GM10248 (cell line): ENCODE data around the gene SLC39A6.
"Not testable (repeated sequence)": the region's sequence is repeated elsewhere in the genome, so short reads cannot be mapped to it uniquely, and the experiment has no call there.

Source experiments
- CTCF ChIA-PET: fragments of 300-600 bp; sonication (Branson Sonifier 250); formaldehyde crosslinking; extraction: SDS; loops from one replicate; lab custom pipeline; 2021; ENCODE audit warnings: antibody characterized with exemption; lab: Yijun Ruan, JAX
- POLR2A ChIA-PET: fragments of 350-650 bp; sonication (Branson Sonifier 250); formaldehyde crosslinking; extraction: SDS; loops from one replicate; lab custom pipeline; 2020; ENCODE audit warnings: antibody characterized with exemption; lab: Yijun Ruan, JAX
- DNase-seq: peaks from one replicate; pipeline ENCODE4 v3.0.0; 2012; ENCODE audit errors: extremely low spot score
- TF ChIP-seq, protein P1 (sequence below): IDR thresholded peaks from 2 replicates; pipeline ENCODE4 v1.5.1; 2012; ENCODE audit warnings: mild to moderate bottlenecking, low read depth; ENCODE audit errors: extremely low read depth, missing control alignments, control extremely low read depth

The SLC39A6 gene

DNA sequence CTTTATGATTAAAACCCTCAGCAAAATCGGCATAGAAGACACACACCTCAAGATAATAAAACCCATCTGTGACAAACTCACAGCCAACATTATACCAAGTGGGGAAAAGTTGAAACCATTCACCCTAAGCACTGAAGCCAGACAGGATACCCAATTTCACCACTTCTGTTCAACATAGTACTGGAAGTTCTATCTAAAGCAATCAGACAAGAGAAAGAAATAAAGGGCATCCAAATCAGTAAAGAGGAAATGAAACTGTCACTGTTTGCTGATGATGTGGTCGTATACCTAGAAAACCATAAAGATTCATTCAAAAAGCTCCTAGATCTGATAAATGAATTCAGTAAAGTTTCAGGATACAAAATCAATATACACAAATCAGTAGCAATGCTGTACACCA, 45.4 kb downstream of the SLC39A6 start:
- DNase-seq, result no peak

DNA sequence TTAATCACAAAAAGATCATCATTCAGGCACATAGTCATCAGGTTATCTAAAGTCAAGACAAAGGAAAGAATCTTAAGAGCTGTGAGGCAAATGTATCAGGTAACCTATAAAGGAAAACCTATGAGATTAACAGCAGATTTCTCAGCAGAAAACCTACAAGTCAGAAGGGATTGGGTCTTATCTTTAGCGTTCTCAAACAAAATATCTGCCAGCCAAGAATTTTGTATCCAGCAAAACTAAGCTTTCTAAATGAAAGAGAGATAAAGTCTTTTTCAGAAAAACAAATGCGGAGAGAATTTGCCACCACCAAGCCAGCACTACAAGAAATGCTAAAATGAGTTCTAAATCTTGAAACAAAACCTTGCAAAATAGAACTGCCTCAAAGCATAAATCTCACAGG, 48.0 kb downstream of the SLC39A6 start:
- CTCF ChIA-PET, result interaction anchor here (1.2 to 1.8 kb wide), 2 partner anchors 14 to 18 kb away, joined by 4 to 11 read pairs; no protein-coding TSS in a partner anchor

More for the DNA sequence above, 45.4 kb downstream of the SLC39A6 start:
- ChIA-PET POLR2A (no interaction called here), CTCF (no interaction called here)
- TF ChIP-seq, protein P1, sequence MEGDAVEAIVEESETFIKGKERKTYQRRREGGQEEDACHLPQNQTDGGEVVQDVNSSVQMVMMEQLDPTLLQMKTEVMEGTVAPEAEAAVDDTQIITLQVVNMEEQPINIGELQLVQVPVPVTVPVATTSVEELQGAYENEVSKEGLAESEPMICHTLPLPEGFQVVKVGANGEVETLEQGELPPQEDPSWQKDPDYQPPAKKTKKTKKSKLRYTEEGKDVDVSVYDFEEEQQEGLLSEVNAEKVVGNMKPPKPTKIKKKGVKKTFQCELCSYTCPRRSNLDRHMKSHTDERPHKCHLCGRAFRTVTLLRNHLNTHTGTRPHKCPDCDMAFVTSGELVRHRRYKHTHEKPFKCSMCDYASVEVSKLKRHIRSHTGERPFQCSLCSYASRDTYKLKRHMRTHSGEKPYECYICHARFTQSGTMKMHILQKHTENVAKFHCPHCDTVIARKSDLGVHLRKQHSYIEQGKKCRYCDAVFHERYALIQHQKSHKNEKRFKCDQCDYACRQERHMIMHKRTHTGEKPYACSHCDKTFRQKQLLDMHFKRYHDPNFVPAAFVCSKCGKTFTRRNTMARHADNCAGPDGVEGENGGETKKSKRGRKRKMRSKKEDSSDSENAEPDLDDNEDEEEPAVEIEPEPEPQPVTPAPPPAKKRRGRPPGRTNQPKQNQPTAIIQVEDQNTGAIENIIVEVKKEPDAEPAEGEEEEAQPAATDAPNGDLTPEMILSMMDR, result no peak

GRCh38 chr18:36078751-36079529, 50.2 kb downstream of the SLC39A6 start:
- POLR2A ChIA-PET, result no interaction called here
- CTCF ChIA-PET, result interaction anchor here (1.2 to 1.8 kb wide), 2 partner anchors 13 to 17 kb away, joined by 3 to 11 read pairs; no protein-coding TSS in a partner anchor
- TF ChIP-seq, protein P1, result no peak
- DNase-seq, result no peak

More for the DNA sequence above, 48.0 kb downstream of the SLC39A6 start:
- DNase-seq, POLR2A ChIA-PET: not testable (repeated sequence)

- POLR2A ChIA-PET, CTCF ChIA-PET, DNase-seq: not testable (repeated sequence)
Measured at GRCh38 chr18:36077764-36078163, 51.4 kb downstream of the SLC39A6 start.

GRCh38 chr18:36075862-36076587, 53.1 kb downstream of the SLC39A6 start:
- CTCF ChIA-PET, result interaction anchor here (1.3 kb wide), 1 partner anchor 20 kb away, joined by 3 read pairs; no protein-coding TSS in a partner anchor
- no peak for DNase-seq
- TF ChIP-seq, protein P1, result no peak
- POLR2A ChIA-PET, result no interaction called here

DNA sequence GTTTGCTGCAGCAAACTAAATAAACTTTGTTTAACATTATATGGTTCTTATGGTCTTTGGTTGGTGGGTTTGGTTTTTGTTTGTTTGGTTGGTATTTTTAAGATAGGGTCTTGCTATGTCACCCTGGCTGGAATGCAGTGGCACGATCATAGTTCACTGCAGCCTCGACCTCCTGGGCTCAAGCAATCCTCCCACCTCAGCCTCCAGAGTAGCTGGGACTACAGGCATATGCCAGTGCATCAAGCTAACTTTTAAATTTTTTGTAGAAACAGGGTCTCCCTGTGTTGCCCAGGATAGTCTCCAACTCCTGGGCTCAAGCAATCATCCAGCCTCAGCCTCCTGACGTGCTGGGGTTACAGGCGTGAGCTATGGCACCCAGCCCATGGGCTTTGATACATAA, 54.7 kb downstream of the SLC39A6 start:
- POLR2A ChIA-PET, result no interaction called here
- no peak for DNase-seq
- TF ChIP-seq, protein P1, result no peak
- CTCF ChIA-PET, result interaction anchor here (1.2 to 2.1 kb wide), 4 partner anchors 10 to 318 kb away, joined by 3 to 8 read pairs (median 4); no protein-coding TSS in a partner anchor

- CTCF ChIA-PET, result interaction anchor here (1.2 to 2.1 kb wide), 4 partner anchors 9 to 317 kb away, joined by 3 to 8 read pairs (median 4); no protein-coding TSS in a partner anchor
- DNase-seq, result no peak
- TF ChIP-seq, protein P1, result no peak
- POLR2A ChIA-PET, result no interaction called here
Measured at GRCh38 chr18:36073676-36074075, 55.5 kb downstream of the SLC39A6 start.

DNA sequence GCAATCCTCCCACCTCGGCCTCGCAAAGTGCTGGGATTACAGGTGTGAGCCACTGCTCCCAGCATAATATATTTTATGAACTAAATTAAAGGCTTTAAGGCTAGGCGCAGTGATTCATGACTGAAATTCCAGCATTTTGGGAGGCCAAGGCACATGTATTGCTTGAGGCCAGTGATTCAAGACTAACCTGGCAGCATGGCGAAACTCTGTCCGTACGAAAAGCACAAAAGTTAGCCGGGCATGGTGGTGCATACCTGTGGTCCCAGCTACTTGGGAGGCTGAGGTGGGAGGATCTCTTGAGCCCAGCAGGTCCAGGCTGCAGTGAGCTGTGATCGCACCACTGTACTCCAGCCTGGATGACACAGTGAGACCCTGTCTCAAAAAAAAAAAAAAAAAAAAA, 56.7 kb downstream of the SLC39A6 start:
- POLR2A ChIA-PET, DNase-seq, CTCF ChIA-PET: not testable (repeated sequence)
